Mammary epithelial cell (primary cell): ENCODE data around the gene KLHL17.

Source experiments
- CTCF ChIP-seq, 2 donors: IDR thresholded peaks in 1 of 2; conservative IDR thresholded peaks in 1 of 2; 2 replicates each; pipeline ENCODE4 v1.5.1; 2011 to 2012; ENCODE audit warnings: inconsistent platforms in 2 of 2, low read length in 2 of 2, mild to moderate bottlenecking in 2 of 2, control low read depth in 1 of 2, low read depth in 1 of 2; ENCODE audit not compliant: insufficient read depth in 1 of 2; ENCODE audit errors: extremely low read depth in 1 of 2
- EZH2 ChIP-seq: IDR thresholded peaks from 2 replicates; pipeline ENCODE4 v1.6.1; 2012; ENCODE audit warnings: low read length, inconsistent platforms, borderline replicate concordance

GRCh38 chr1:933603-933940 lies 26.8 kb upstream of the KLHL17 start:
- TF ChIP-seq CTCF (conservative IDR thresholded peaks at IDR 0.05 in 1 of 2, IDR thresholded peaks at IDR 0.05 in 1 of 2; ENCODE audit: extremely low read depth in 1 of 2, insufficient read depth in 1 of 2, low read depth in 1 of 2, low read length in 2 of 2) = no peak
- TF ChIP-seq EZH2 = no peak
